ENCODE data around the gene LRTM1.

LRTM1 gene

DNA sequence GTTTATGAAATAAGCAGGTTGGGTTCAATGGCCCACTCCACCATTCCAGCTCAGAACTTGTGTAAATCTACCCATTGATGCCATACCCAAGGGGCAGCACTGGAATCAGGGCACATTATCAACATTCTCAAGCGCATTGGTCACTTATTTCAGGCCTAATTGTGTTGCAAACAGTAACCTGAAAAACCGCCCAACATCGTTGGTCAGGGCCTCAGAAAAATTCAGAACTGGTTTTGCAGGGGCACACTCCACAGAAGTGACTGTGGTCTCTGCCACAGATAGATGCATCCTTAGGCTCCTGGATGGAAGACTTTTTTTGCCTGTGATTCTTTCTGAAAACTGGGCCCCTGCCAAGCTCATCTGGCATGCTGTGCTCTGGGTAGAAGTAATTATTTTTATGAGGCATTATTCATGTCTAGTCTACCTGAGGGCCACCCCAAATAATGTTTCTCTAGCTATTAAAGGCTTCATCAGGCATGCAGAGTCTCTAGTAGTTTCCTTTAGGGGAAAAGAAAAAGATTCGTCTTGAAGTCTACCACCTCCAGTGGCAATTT lies 21.7 kb upstream of the LRTM1 start:
- H3K27me3 ChIP-seq (ENCODE audit: low read depth, low read length) = peaks cover 4% of the 10 kb centered on the region; the same call in 1 of the 2 replicates
- H3K4me1 ChIP-seq (ENCODE audit: low read length) = no peaks in the 10 kb centered on the region
- no peaks in the 10 kb centered on the region for H3K36me3 ChIP-seq (replicated peaks; ENCODE audit: low read depth, low read length)
- H3K27ac ChIP-seq (ENCODE audit: low read length) = no peak overlapping the region
- no peak overlapping the region for H3K4me3 ChIP-seq (ENCODE audit: low read length)
- no peak overlapping the region for H3K9ac ChIP-seq (ENCODE audit: low read length)
- H4K20me1 ChIP-seq (ENCODE audit: insufficient read depth, low read length) = no peaks in the 10 kb centered on the region; the same call in 1 of the 2 replicates
- no peak overlapping the region for H3K4me2 ChIP-seq (ENCODE audit: low read length)
- no peak for TF ChIP-seq EZH2phosphoT487 (IDR thresholded peaks at IDR 0.05; ENCODE audit: low read depth)
- no peak for TF ChIP-seq CTCF (IDR thresholded peaks at IDR 0.05; ENCODE audit: low read depth, low read length)
- H2AFZ ChIP-seq (ENCODE audit: low read depth, low read length) = no peak overlapping the region
- no peaks in the 10 kb centered on the region for H3K79me2 ChIP-seq (ENCODE audit: low read length)
- no peaks in the 10 kb centered on the region for H3K9me3 ChIP-seq (ENCODE audit: insufficient read depth, low read length)

- no peak for TF ChIP-seq CTCF (IDR thresholded peaks at IDR 0.05; ENCODE audit: low read depth, low read length)
- TF ChIP-seq EZH2phosphoT487 (IDR thresholded peaks at IDR 0.05; ENCODE audit: low read depth) = no peak
- Histone ChIP-seq H3K9me3 (ENCODE audit: insufficient read depth, low read length) (no peaks in the 10 kb centered on the region), H3K79me2 (ENCODE audit: low read length) (no peaks in the 10 kb centered on the region), H3K9ac (ENCODE audit: low read length) (no peak overlapping the region), H3K27ac (ENCODE audit: low read length) (no peak overlapping the region), H3K27me3 (ENCODE audit: low read depth, low read length) (peaks cover 21% of the 10 kb centered on the region), H3K4me3 (ENCODE audit: low read length) (no peak overlapping the region), H3K4me1 (ENCODE audit: low read length) (no peaks in the 10 kb centered on the region), H3K36me3 (replicated peaks; ENCODE audit: low read depth, low read length) (no peaks in the 10 kb centered on the region), H3K4me2 (ENCODE audit: low read length) (no peak overlapping the region), H2AFZ (ENCODE audit: low read depth, low read length) (no peak overlapping the region), H4K20me1 (ENCODE audit: insufficient read depth, low read length) (no peaks in the 10 kb centered on the region)
Measured at GRCh38 chr3:54941690-54942362, 14.0 kb upstream of the LRTM1 start.

DNA sequence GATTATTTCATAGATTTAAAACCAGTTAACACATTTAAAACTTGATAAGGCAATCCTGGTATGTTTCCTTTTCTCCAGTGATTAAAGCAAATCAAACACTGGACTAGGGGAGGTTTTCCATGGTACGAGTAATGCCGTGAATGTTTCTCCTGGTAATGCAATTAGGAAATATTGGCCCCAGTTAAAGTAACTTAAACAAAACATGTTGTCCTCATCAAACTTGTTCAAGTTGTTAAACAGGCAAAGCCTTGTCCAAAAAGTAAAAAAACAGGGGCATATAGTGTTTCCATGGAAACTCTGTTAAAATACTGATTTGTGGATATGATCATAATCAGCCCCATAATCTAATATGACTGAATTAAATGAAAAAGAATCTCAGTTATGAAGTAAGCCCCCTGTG lies 13.1 kb upstream of the LRTM1 start:
- TF ChIP-seq CTCF (IDR thresholded peaks at IDR 0.05; ENCODE audit: low read depth, low read length) = no peak
- TF ChIP-seq EZH2phosphoT487 (IDR thresholded peaks at IDR 0.05; ENCODE audit: low read depth) = no peak
- no peak overlapping the region for H3K9ac ChIP-seq (ENCODE audit: low read length)

DNA sequence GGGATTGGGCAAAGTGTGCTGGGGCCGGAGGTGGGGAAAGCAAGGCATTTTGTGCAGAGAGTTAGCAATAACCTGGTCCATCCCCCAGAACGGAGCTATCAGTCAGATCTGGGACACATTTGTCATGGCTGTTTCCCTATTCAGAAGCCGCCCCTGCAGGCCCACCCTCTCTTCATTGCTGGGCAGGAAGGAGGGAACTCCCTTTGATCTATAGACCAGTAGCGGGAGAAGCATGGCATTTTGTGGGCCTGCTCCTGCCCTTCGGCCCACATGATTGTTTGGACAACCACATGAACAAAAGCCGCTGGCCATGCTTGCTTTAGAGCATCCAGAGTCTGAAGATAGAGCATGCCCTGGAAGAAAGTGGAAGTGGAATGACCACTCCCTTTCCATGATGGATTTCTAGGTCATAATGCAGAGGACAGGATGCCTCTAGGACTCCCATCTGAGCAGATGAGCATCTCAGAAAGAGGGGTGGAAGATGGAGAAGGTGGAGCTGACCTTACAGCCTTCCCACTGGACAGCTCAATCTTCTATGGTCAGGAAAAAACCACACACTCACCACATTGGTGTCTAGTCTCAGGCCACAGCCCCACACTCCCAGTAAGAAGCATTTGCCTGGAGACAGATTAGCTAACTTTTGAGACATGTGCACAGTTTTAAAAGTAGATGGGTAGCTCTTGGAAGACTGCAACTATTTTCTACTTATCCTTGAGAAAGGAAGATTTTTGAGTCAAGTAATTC lies 11.9 kb upstream of the LRTM1 start:
- H3K4me3 ChIP-seq (ENCODE audit: low read length) = no peak overlapping the region
- no peak overlapping the region for H3K4me2 ChIP-seq (ENCODE audit: low read length)
- H3K4me1 ChIP-seq (ENCODE audit: low read length) = no peaks in the 10 kb centered on the region
- no peak overlapping the region for H2AFZ ChIP-seq (ENCODE audit: low read depth, low read length)
- no peak overlapping the region for H3K9ac ChIP-seq (ENCODE audit: low read length)
- H3K36me3 ChIP-seq (replicated peaks; ENCODE audit: low read depth, low read length) = no peaks in the 10 kb centered on the region
- peaks cover 31% of the 10 kb centered on the region for H3K27me3 ChIP-seq (ENCODE audit: low read depth, low read length)
- H3K27ac ChIP-seq (ENCODE audit: low read length) = no peak overlapping the region
- H3K79me2 ChIP-seq (ENCODE audit: low read length) = no peaks in the 10 kb centered on the region
- H3K9me3 ChIP-seq (ENCODE audit: insufficient read depth, low read length) = no peaks in the 10 kb centered on the region
- no peaks in the 10 kb centered on the region for H4K20me1 ChIP-seq (ENCODE audit: insufficient read depth, low read length)
- TF ChIP-seq EZH2phosphoT487 (IDR thresholded peaks at IDR 0.05; ENCODE audit: low read depth) = no peak
- TF ChIP-seq CTCF (IDR thresholded peaks at IDR 0.05; ENCODE audit: low read depth, low read length) = no peak

More for the DNA sequence above, 13.1 kb upstream of the LRTM1 start:
- H3K79me2 ChIP-seq (ENCODE audit: low read length) = no peaks in the 10 kb centered on the region
- no peak overlapping the region for H3K27ac ChIP-seq (ENCODE audit: low read length)
- no peaks in the 10 kb centered on the region for H3K4me1 ChIP-seq (ENCODE audit: low read length)
- H3K27me3 ChIP-seq (ENCODE audit: low read depth, low read length) = peaks cover 24% of the 10 kb centered on the region
- no peak overlapping the region for H2AFZ ChIP-seq (ENCODE audit: low read depth, low read length)
- no peak overlapping the region for H3K4me3 ChIP-seq (ENCODE audit: low read length)
- H4K20me1 ChIP-seq (ENCODE audit: insufficient read depth, low read length) = no peaks in the 10 kb centered on the region
- H3K36me3 ChIP-seq (replicated peaks; ENCODE audit: low read depth, low read length) = no peaks in the 10 kb centered on the region
- H3K4me2 ChIP-seq (ENCODE audit: low read length) = no peak overlapping the region
- no peaks in the 10 kb centered on the region for H3K9me3 ChIP-seq (ENCODE audit: insufficient read depth, low read length)

All from OCI-LY3 (cell line).